Uterus (tissue), 4 donors: ENCODE measurements around the gene MRPL43. TPM values are rescaled to one million over a fixed set of nuclear protein-coding genes. Genes with fewer than 3 reads are reported as not detected.

Experiments
- DNase-seq, 2 donors: peaks; one replicate each; pipeline ENCODE4 v3.0.0-alpha.2; 2019 to 2020
- H3K27ac ChIP-seq, 2 donors: fragments of 200-600 bp; sonication (generic); 1 replicate in 1 of 2; 2 replicates in 1 of 2; pipeline ENCODE4 v1.5.1; 2016 to 2018
- H3K27me3 ChIP-seq, 2 donors: fragments of 200-600 bp; sonication (generic); one replicate each; pipeline ENCODE4 v1.5.1; 2018 to 2019; ENCODE audit warnings: control low read depth in 1 of 2
- H3K36me3 ChIP-seq, 2 donors: fragments of 200-600 bp; sonication (generic); one replicate each; pipeline ENCODE4 v1.5.1; 2019; ENCODE audit warnings: control low read depth in 1 of 2
- H3K4me1 ChIP-seq, 2 donors: fragments of 200-600 bp; sonication (generic); one replicate each; pipeline ENCODE4 v1.5.1; 2018 to 2019; ENCODE audit warnings: control low read depth in 1 of 2
- H3K4me3 ChIP-seq, 2 donors: fragments of 200-600 bp; sonication (generic); 1 replicate in 1 of 2; 2 replicates in 1 of 2; pipeline ENCODE4 v1.5.1; 2018 to 2019; ENCODE audit warnings: mild to moderate bottlenecking in 1 of 2
- H3K9me3 ChIP-seq, 2 donors: fragments of 200-600 bp; sonication (generic); one replicate each; pipeline ENCODE4 v1.5.1; 2019; ENCODE audit warnings: control low read depth in 1 of 2
- POLR2A ChIP-seq, 2 donors: fragments of 450-650 bp; IDR thresholded peaks; one replicate each; pipeline ENCODE4 v1.6.1; 2016; ENCODE audit warnings: antibody characterized with exemption in 2 of 2, mild to moderate bottlenecking in 1 of 2, moderate library complexity in 1 of 2
- intact Hi-C: fragments of 100-400 bp; cut with DNase I; formaldehyde crosslinking; loops from one replicate; pipeline ENCODE4 v1.15.1; 2023; ENCODE audit warnings: low total_unique reads
- total RNA-seq, 4 donors: library from RNA; depleted of rRNA in 3 of 4; stranded (reverse); fragments of >200 nt in 3 of 4; gene quantifications; one replicate each; pipeline versions ENCODE4 v1.1.0 to v1.2.4, GENCODE V29; 2014 to 2023
- TF ChIP-seq, protein P1 (sequence below), 4 experiments: fragments of 200-600 bp in 2 of 4; fragments of 450-650 bp in 2 of 4; sonication (generic) in 2 of 4; IDR thresholded peaks; one replicate each; pipeline ENCODE4 v1.5.1; 2016 to 2019; ENCODE audit warnings: antibody characterized with exemption in 4 of 4, mild to moderate bottlenecking in 2 of 4, moderate library complexity in 1 of 4
- donor health status: DM: yes; HTN: yes; CAD: no.

Gene MRPL43
- total RNA-seq, 4 donors from 2014 or later, result 36.9 to 134 (median 51.8) TPM

DNA sequence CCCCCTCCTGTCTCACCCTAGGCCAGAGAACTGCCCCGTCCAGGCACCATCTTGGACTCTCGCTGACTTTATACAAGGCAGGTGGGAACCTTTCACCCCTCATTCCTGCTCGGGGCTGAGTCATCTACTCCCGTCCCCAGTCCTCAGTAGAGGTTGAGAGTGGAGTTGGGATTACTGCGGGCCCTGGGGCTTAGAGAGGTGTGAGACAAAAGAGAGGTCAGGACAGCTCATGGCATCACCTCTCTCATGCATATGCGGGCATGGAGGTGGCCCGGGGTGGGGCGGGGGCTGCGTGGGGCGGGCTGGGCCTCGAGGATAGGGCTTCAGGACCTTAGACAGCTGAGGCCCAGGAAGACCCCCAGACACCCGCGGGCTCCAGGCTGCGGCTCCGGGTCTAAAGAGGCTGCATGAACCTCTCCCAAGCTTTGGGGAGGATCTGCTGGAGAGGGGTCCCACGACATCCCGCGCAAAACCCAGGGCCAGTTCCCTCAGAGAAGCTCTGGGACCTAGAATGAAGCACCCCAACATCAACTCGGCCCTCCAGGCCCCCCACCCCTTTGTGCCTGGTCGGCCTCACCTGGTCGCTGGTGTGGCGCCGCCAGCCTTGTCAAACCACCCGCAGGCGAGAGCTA, 43.3 kb upstream of the MRPL43 start:
- Histone ChIP-seq H3K36me3 (no peaks in the 10 kb centered on the region), H3K27me3 (no peaks in the 10 kb centered on the region), H3K4me3 (peak overlapping the region; percentile 61 to 73), H3K27ac (peak overlapping the region; percentile 94 to 98), H3K4me1 (peaks cover 0 to 10% of the 10 kb centered on the region in 2 donors), H3K9me3 (no peaks in the 10 kb centered on the region)
- intact Hi-C loops, result no loop called here
- TF ChIP-seq POLR2A (IDR thresholded peaks at IDR 0.05), result no peak
- TF ChIP-seq, protein P1, sequence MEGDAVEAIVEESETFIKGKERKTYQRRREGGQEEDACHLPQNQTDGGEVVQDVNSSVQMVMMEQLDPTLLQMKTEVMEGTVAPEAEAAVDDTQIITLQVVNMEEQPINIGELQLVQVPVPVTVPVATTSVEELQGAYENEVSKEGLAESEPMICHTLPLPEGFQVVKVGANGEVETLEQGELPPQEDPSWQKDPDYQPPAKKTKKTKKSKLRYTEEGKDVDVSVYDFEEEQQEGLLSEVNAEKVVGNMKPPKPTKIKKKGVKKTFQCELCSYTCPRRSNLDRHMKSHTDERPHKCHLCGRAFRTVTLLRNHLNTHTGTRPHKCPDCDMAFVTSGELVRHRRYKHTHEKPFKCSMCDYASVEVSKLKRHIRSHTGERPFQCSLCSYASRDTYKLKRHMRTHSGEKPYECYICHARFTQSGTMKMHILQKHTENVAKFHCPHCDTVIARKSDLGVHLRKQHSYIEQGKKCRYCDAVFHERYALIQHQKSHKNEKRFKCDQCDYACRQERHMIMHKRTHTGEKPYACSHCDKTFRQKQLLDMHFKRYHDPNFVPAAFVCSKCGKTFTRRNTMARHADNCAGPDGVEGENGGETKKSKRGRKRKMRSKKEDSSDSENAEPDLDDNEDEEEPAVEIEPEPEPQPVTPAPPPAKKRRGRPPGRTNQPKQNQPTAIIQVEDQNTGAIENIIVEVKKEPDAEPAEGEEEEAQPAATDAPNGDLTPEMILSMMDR (IDR thresholded peaks at IDR 0.05), result no peak
- no peak for DNase-seq

- no peaks in the 10 kb centered on the region for H3K9me3 ChIP-seq
- intact Hi-C loops, result no loop called here
- H3K36me3 ChIP-seq, result no peaks in the 10 kb centered on the region
- no peaks in the 10 kb centered on the region for H3K27me3 ChIP-seq
- no peak for DNase-seq
- TF ChIP-seq, protein P1 (IDR thresholded peaks at IDR 0.05), result no peak
- no peak for TF ChIP-seq POLR2A (IDR thresholded peaks at IDR 0.05)
- H3K4me3 ChIP-seq, result no peak overlapping the region
- peak overlapping the region in 1 of 2 donors; percentile 39 for H3K27ac ChIP-seq
- peaks cover 0 to 10% of the 10 kb centered on the region in 2 donors for H3K4me1 ChIP-seq
These were observed 42.4 kb upstream of the MRPL43 start for GRCh38 chr10:101029520-101030295.

- no peaks in the 10 kb centered on the region for H3K9me3 ChIP-seq
- no peak for TF ChIP-seq POLR2A (IDR thresholded peaks at IDR 0.05)
- peaks cover 0 to 10% of the 10 kb centered on the region in 2 donors for H3K4me1 ChIP-seq
- peak overlapping the region in 1 of 2 donors; percentile 39 for H3K27ac ChIP-seq
- H3K27me3 ChIP-seq, result no peaks in the 10 kb centered on the region
- no peaks in the 10 kb centered on the region for H3K36me3 ChIP-seq
- DNase-seq, result no peak
- no peak overlapping the region for H3K4me3 ChIP-seq
- intact Hi-C loops, result no loop called here
These were observed 41.4 kb upstream of the MRPL43 start for GRCh38 chr10:101028446-101029337.

GRCh38 chr10:101027106-101027720, 39.9 kb upstream of the MRPL43 start:
- no peaks in the 10 kb centered on the region for H3K36me3 ChIP-seq
- no peak overlapping the region for H3K27ac ChIP-seq
- no peaks in the 10 kb centered on the region for H3K9me3 ChIP-seq
- intact Hi-C loops, result no loop called here
- no peak for DNase-seq
- TF ChIP-seq POLR2A (IDR thresholded peaks at IDR 0.05), result no peak
- TF ChIP-seq, protein P1 (IDR thresholded peaks at IDR 0.05), result no peak
- no peaks in the 10 kb centered on the region for H3K27me3 ChIP-seq
- H3K4me1 ChIP-seq, result peaks cover 0 to 10% of the 10 kb centered on the region in 2 donors
- no peak overlapping the region for H3K4me3 ChIP-seq
